C4-2B (cell line): Measurements from ENCODE around the gene FUT8.

Source experiments
- H3K27ac ChIP-seq: fragments of 450-650 bp; 2 replicates; pipeline ENCODE4 v1.5.1; 2017
- ZFX ChIP-seq: fragments of 450-650 bp; IDR thresholded peaks from 2 replicates; pipeline ENCODE4 v1.6.1; 2017
- TF ChIP-seq, protein P1 (sequence below): fragments of 450-650 bp; conservative IDR thresholded peaks from 2 replicates; pipeline ENCODE4 v1.5.1; 2017; ENCODE audit warnings: mild to moderate bottlenecking

FUT8 gene

DNA sequence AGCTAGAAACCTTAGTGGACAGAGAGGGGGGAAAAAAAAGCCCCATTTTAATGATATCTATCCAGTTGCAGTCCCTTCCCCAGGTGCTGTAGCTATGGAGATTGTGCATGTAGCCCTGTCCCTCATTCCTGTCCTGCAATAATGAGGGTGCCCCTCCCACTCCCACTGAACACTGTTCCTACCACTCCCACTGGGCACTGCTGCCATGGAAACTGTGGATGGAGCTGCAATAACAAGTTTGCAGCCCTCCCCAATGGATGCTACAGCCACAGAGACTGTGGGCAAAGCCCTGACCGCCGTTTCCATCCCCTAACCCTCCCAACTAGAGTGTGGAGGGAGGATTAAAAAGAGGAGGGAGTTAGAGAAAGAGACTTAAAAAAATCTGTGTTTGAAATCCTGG is 238.3 kb downstream of the FUT8 start:
- TF ChIP-seq, protein P1, sequence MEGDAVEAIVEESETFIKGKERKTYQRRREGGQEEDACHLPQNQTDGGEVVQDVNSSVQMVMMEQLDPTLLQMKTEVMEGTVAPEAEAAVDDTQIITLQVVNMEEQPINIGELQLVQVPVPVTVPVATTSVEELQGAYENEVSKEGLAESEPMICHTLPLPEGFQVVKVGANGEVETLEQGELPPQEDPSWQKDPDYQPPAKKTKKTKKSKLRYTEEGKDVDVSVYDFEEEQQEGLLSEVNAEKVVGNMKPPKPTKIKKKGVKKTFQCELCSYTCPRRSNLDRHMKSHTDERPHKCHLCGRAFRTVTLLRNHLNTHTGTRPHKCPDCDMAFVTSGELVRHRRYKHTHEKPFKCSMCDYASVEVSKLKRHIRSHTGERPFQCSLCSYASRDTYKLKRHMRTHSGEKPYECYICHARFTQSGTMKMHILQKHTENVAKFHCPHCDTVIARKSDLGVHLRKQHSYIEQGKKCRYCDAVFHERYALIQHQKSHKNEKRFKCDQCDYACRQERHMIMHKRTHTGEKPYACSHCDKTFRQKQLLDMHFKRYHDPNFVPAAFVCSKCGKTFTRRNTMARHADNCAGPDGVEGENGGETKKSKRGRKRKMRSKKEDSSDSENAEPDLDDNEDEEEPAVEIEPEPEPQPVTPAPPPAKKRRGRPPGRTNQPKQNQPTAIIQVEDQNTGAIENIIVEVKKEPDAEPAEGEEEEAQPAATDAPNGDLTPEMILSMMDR: no peak
- no peak for TF ChIP-seq ZFX
- H3K27ac ChIP-seq: no peak overlapping the region

DNA sequence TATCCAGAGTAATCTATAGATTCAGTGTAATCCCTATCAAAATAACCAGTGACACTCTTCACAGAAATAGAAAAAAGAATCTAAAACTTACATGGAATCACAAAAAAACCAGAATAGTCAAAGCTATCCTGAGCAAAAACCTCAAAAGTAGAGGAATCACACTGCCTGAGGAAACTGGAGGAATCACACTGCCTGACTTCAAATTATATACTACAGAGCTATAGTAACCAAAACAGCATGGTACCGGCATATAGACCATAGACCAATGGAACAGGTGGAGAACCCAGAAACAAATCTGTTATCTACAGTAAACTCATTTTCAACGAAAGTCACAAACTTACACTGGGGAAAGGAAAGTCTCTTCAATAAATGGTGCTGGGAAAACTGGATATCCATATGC is 244.0 kb downstream of the FUT8 start:
- H3K27ac ChIP-seq: no peak overlapping the region
- no peak for TF ChIP-seq ZFX
- TF ChIP-seq, protein P1: no peak

DNA sequence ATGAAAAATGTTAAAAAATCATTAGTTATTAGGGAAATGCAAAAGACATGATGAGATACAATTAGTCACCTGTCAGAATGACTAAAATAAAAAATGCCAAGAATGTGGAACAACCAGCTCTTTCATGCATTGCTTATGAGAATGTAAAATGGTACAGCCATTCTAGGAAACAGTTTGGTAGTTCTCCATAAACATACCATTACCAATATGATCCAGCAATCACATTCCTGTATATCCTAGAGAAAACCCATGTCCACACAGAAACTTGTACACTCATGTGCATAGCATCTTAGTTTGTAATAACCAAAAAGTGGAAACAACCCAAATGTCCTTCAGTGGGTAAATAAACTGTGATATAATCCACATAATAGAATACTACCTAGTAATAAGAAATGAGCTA is 245.7 kb downstream of the FUT8 start:
- TF ChIP-seq ZFX: no peak
- TF ChIP-seq, protein P1: no peak
- H3K27ac ChIP-seq: no peak overlapping the region

DNA sequence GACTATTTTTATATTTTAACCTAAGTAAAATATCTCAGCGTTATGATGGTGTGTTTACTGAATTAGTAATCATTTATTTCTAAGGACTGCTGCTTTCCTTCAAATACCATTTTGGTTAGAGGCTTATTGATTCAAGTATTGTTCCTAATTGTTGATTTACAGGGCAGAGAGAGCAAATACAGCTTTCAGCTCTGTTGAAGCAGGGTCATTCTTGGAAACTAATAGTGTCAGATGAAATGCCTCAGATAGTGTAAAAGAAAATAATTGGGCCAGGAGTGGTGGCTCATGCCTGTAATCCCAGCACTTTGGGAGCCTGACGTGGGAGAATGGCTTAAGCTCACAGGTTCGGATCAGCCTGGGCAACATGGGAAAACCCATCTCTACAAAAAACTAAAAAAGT is 249.3 kb downstream of the FUT8 start:
- H3K27ac ChIP-seq: no peak overlapping the region
- TF ChIP-seq ZFX: no peak
- TF ChIP-seq, protein P1: no peak

DNA sequence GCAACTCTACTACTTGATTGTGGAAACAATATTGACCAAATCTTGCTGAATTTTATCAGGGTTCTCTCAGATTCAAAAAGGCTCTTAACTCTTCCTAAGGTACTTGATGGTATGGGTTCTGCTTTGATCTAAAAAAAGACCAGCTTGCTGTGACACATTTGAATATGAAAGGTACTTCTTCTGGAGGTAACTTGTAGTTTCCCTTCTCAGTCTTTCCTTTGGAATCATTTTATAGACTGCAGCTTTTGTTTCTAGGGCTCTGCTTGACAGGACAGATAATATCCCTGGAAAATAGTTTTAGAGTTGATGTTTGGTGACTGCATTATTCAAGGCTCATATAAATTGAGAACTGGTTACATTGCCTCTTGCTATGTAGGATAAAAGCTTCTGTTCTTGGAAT is 251.9 kb downstream of the FUT8 start:
- TF ChIP-seq ZFX: no peak
- TF ChIP-seq, protein P1: no peak
- H3K27ac ChIP-seq: no peak overlapping the region

DNA sequence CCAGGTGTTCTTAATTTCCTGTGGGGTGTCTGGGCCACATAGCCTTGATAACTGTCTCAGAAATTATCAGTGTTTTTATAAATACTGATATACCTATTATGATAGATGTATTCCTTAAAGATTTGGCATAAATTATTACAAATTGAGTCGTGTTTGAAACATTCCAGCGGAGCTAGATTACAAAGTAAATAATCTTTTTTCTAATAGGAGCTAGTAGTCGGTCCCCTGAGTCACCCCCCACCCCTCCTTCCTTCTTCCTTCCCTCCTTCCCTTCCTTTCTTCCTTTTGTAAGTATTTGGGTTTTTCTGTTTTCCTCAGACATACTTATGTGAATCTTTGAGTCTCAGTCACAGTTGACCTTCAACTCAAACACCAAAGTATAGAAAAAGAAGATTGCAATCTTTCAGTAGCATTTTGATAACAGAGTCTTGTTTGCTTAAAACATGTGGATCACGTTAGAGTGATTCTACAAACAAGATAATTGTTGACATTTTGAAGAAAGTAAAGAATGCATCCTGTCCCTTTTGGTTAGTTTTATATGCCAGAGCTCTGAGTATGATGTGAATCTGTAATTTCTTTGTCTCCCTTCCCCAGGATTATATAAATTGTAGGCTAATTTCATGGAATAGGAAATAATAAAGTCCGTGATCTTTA is 264.0 kb downstream of the FUT8 start:
- TF ChIP-seq, protein P1: no peak
- no peak for TF ChIP-seq ZFX
- no peak overlapping the region for H3K27ac ChIP-seq

DNA sequence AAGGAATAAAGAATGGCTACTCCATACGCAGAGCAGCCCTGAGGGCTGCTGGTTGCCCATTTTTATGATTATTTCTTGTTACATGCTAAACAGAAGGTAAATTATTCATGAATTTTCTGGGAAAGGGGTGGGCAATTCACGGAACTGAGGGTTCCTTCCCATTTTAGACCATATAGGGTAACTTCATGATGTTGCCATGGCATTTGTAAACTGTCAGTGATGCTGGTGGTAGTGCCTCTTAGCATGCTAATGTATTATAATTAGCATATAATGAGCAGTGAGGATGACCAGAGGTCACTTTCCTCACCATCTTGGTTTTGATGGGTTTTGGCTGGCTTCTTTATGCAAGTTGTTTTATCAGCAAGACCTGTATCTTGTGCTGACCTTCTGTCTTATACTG is 273.0 kb downstream of the FUT8 start:
- no peak overlapping the region for H3K27ac ChIP-seq
- no peak for TF ChIP-seq ZFX
- TF ChIP-seq, protein P1: no peak
